RKO (cell line): ENCODE results near the gene CCNH.

Experiments used
- DNase-seq: peaks from one replicate; pipeline ENCODE4 v3.0.0-alpha.2; 2016; ENCODE audit warnings: low spot score

Gene CCNH

DNA sequence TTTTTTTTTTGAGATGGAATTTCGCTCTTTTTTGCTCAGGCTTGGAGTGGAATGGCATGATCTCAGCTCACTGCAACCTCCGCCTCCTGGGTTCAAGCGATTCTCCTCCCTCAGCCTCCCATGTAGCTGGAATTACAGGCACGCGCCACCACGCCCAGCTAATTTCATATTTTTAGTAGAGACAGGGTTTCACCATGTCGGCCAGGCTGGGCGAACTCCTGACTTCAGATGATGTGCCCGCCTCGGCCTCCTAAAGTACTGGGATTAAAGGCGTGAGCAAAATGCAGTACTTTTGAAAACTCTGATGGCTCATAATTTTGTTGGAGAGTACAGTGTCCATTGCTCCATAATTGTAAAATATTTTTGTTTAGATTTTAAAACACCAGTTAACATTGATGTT, 52.6 kb downstream of the CCNH start:
- DNase-seq, result no peak

DNA sequence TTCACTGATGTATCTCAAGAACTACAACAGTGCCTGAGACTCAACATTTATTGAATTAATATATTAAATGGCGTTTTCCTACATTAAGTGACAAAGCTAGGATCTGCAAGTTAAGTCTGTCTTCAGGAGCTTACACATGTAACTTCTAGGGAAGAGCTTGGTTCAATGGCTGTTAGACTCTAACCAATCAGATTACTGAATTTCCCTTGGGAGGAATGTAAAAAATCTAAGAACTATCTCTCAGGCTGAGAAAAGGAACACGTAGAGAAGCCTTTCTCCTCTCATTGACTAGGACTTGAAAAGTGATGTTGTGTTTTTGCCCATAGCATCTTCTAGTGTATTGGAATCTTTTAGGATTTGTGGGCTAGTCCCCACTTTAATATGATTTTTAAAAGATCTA, 53.6 kb downstream of the CCNH start:
- no peak for DNase-seq

- DNase-seq, result no peak
These were observed 58.2 kb downstream of the CCNH start for GRCh38 chr5:87354496-87354895.

- DNase-seq, result no peak
These were observed 64.9 kb downstream of the CCNH start for GRCh38 chr5:87347841-87348240.

DNA sequence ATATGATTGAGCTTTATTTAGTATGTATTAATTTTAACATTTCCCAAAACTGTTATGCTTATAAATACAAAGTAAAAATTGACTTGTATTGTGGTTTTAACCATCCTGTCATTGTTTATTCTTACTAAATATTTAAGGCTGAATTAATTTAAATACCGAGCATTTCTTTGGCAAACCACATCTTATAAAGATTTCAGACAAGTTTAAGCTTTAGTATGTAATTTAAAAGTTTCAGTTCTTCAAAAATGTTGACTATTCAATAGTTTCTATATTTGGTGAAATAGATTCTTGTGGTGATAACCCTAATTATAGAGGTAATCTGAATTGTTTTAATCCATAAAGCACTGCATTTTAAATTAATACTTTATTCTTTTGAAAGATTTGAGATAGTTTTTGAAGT, 65.5 kb downstream of the CCNH start:
- no peak for DNase-seq
